ENCODE data around the gene TRAK2.
"Not testable (repeated sequence)": the region's sequence is repeated elsewhere in the genome, so short reads cannot be mapped to it uniquely, and the experiment has no call there.

The TRAK2 gene

DNA sequence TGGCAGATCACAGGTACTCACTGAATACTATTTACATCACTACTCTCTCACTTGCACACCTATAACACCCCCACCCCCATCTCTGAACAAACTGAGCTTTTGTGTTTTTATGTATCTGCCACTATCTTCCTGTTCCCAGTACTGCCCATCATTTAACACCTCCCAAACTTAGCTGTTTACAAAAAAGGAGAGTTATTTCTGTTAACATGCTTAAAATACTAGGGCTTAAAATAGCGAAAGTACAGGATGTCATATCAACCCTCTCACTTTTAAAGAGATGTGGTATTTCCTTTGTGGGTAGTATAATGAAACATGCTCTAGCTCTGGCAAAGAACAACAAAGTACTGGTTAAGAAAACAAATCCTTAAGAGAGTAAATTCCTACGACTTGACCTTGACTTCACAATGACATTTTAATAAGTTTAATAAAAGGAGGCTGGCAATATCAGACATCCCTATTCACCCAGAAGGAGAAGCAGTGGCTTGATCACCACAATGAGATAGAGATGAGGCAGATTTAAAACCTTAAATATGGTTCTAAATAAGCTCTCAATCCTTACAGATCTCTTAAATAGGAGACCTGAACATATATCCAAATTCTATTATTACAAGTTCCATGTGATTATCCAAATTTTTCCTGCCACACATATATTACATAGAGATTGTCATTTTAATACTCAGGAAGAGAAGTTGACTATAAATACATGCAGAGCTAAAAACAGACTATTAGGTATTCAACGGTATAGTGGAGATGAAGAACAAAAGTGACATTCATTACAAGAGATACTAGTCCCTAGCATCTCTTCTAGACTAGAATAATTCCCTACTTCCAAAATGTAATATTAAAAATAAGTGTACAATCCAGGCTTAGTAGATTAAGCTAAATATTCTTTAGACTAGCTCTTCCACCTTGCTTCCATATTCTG lies 36.9 kb downstream of the TRAK2 start:
- peak; percentile 41 for DNase-seq

DNA sequence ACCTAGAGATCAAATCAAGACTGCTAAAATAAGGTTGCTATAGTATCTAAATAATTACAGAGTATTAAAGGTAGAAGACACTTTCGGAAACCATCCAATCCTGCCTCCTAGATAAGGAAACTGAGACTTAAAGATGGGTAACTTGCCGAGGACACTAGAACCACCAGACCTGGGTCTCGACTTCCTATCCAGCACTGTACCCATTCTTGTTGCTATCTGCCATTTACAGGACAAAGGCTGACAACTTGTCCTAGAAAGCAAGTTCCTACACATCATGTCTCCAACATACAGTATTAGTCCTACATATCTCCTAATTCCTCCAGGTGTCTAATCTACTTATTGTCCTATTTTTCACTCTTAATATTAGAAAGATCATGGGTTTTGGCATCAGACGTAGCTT lies 37.7 kb downstream of the TRAK2 start:
- no peak for DNase-seq

DNA sequence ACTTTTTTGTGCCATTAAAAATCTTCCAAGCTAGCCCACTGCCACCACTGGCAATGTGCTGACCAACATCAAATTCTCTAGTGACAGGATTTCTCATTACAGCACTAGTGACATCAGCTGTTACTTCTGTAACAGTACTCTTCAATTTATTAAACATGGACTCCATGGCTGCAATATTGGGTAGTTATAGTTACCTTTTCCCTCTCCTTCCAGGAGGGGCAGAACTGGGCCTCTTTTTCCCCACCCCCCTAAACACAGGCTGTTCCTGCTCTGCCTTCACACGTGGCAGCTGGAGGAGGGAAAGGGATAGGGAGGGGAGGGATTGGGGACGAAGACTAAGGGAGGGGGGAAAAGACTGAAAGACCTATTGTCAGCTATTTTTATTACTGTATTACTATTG lies 38.1 kb downstream of the TRAK2 start:
- no peak for DNase-seq

DNA sequence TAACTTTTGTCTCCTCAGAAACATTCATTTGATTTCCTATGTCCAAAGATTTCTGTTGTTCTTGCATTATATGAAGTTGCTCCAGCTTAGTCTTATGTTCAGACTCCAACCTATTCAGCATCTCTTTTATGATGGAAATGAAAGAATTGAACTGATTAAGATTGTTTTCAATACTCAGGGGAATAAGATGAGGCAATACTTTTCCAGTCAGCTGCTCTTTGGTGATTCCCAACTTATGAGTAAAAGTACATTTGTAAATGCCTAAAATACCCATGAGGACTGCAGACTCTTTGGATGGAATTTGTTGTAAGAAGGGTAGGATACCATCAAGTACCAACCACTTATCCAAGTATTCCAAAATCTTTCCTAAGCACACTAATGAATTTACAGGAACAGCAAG lies 39.8 kb downstream of the TRAK2 start:
- DNase-seq: no peak

DNA sequence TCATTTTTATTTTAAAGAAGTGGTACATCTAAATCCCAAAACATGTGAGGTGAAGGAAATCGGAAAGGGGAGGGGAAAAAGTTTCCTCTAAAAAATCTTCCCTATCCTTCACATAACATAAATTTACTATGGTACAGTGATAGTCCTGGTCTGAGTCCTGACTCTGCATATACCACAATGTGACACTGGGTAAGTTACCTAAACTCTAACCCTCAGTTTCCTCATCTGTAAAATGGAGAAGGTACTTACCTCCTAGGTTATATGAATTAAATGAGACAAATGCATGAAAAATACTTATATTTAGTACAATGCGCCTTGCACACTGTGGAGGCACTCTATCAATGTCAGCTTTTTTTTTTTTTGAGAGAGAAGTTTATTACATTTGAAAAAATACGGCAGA lies 42.3 kb downstream of the TRAK2 start:
- DNase-seq: no peak

DNA sequence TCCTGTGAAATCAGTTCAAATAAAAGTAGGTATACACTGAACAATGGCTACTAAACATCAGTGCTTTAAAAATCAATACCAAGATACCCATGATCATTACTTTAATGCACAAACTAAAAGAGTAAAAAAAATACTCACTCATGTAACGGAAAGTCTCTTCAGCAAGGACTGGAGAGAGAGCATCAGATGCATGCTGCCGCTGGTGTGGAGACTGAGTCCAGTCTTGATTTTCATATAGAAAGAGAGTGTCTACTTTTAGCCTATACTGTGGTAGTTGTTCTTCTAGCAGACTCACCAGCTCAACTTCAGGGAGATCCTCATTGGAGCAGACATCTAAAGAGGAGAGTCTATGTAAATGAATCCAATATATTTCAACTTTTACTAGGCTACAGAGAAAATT lies 44.0 kb downstream of the TRAK2 start:
- DNase-seq: no peak

DNA sequence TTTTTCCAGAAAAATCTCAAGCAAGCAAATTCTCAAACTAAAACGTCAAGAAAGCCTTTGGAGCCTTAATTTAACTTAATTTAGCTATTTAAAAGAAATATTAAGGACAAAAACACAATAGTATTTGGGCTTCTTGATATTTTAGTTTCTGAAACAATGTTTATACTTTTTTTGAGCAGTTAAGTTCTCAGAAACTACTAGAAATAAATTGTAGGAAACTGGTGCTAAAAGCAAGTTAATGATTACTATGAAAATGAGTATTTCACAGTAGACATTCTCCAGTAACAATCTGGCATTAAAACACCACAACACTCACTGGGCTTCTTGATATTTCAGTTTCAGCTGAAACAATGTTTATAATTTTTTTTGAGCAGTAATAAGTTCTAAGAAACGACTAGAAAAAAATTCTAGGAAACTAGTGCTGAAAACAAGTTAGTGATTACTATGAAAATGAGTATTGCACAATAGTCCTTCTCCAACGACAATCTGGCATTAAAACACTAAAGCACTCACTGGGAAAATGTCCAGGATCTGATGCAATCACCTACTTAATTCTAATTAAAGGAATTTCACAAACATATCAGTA lies 45.1 kb downstream of the TRAK2 start:
- no peak for DNase-seq

DNA sequence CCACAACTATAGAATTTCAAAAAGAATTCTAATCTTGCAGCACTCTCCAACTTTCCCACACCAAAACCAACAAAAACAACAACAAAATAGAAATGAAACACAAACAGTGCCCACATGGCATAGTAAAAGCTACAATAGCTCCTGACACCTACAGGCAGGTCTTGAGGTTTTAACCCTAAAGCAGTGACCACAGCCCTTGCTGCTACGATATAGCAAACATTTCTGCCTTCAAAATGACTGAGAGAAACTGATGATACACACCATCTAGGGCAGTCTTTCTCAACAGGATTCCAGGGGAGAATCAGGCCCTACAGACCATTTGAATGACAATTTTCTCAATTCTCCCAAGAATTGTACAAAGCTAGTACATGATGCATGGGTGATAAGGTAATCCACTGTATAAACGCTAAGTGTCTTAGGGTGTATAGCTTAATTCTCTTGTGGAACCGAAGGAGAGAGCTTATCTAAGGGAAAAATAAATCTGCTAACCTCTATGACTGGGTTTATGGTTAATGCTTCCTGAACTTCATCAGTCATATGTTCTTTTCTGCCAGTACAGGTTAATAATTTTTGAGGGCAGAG lies 46.5 kb downstream of the TRAK2 start:
- no peak for DNase-seq

DNA sequence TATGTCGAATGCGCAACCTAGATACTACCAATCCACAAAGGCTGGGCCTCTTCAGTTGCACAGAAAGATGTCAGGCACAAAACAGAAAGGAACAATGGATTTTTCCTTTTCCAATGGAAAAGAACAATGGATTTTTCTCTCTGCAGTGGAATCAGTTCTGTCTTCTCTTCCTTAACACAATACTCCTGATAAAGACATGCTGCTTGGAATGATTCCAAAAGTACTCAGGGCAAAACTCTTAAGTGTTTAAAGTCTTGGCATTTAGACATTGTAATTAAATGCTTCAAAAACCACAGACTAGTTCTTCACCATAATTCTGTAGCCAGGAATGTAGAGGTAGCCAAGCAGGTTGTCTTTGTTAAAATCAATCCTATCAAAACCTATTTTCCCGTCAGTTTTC lies 47.4 kb downstream of the TRAK2 start:
- DNase-seq: no peak

DNA sequence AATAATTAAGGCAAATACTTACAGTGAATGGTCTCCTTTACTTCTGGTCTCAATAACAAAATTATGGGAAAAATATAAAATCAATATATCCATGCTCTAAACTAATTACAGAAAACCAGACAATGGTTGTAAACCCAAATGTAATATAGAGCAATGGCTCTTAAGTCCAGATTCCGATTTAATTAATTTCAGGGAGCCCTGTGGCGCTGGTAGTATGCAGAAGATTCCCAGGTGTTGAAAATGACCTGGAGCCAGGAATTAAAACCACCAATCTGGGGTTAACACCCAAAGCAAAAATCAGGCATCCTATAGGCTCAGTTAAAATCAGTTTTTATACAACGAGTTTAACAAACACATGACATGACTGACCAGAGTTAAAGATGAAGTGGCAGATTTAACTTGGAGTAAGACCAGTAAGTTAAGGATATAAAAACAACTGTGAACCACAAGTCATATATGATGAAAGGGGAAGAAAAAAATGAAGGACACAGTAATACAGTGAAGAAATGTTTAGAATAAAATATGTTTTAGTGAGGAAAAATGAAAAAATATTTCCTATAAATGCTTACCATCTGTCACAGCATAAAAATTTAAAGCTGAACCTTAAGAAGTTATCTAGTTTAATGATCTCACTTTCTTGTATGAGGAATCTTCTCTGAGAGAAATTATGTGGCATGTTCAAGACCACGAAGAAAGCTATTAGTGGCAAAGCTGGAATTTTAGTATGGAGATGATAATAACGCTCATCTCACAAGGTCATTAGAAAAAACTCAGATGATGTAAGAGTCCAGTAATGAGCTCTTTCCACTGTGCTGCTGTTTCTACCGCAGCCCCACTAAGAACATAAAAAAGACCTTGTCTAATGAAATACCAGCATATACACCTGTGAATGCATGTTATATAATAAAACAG lies 48.4 kb downstream of the TRAK2 start:
- no peak for DNase-seq

DNA sequence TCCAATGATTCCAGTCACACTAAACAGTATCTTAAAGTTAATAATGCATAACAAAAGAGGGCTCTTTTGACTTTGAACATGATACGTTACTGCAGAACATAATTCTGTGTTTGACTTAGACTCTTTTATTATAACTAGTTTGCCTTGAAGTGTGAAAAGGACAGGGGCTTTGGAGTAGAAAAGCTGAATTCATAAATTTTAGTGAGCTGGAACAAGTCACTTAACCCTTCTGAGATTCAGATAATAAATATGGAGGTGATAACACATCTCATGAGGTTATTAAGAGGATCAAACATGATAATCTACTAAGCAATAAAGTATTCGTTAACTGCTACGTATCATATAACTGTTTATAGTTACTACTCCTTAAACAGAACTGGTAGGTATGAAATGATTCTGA lies 49.4 kb downstream of the TRAK2 start:
- no peak for DNase-seq

DNA sequence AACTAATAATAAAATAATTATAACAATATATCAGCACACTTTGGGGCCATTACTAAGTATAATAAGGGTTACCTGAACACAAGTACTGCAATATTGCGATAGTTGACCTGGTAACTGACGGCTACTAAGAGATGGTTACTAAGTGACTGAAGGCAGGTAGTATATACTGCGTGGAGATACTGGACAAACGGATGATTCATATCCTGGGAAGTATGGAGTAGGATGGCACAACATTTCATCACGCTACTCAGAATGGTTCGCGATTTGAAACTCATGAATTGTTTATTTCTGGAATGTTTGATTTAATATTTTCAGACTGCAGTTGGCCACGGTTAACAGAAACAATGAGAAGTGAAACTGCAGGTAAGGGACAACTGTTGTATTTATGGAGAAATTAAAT lies 54.7 kb downstream of the TRAK2 start:
- DNase-seq: no peak

DNA sequence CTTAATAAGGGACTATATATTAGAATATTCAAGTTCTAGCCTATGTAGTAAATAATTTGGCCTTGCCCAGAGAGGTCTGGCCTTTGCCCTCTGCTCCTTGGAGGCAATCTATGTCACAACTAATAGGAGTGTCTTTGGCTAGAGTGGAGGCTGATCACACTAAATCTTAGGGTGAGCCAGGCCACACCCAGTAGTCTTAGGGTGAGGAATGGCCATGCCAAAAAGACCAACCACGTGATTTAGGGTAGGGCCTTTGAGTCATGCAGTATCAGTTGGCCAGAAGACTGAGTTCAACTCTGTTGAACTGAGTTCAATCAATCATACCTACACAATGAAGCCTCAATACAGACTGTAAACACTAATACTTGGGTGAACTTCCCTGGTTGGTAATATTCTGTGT lies 68.1 kb downstream of the TRAK2 start:
- DNase-seq: no peak

DNA sequence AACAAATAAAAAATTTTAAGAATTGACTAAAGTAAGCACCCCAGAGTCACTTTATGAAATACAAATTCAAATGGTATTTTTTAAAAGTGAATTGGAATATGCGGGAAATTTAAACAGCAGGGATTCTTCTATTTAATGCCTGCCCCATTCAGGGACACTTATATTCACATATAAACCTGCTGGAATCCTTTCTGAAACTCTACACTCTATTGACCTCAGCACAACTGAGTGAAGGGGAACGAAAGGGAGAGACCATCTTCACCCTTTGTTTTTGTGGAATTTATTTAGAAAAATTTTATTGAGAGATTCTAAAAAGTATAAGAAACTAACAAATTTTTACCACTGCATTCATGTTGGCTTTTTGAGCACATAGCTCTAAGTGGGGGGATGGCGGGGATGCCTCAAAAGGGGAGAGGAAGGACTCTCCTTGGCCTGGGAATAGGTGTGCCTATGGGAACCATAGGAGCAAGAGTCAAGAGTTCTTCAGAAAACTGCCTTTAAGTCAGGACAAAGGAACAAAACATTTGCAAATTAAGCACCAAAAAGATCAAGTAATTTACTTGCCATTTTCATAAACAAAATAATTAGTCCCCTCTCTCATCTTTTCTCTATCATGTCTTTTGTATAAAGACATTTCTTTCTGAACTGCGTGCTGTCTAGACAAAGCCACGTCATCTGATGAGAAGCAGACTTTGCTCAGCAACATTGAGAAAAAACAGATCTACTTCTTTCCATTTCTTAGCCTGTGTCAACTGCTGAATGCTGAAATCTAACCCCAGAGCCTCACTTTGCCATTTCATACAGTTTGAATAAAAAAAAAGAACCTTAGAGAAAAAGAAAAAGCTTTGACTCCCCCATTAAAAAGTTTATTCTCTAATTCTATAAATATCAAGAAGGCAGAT lies 72.5 kb downstream of the TRAK2 start:
- no peak for DNase-seq

DNA sequence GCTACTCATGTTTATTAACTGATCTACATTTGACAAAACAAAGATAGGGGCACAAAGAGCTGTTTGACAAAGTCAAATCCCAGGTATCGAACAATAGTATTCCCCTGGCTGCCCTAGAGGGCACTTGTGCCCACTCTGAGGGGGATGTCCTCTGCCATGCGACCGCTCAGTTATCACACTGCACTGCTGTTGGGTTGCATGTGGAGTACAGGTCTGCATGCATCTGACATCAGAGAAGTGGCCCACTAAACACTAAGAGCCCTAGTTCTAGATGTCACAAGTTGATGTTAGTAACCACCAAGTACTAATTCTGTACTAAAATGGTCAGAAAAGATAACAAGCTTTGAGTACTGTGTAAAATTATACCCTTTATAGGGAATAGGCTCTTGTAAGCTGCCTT lies 74.0 kb downstream of the TRAK2 start:
- DNase-seq: no peak

DNA sequence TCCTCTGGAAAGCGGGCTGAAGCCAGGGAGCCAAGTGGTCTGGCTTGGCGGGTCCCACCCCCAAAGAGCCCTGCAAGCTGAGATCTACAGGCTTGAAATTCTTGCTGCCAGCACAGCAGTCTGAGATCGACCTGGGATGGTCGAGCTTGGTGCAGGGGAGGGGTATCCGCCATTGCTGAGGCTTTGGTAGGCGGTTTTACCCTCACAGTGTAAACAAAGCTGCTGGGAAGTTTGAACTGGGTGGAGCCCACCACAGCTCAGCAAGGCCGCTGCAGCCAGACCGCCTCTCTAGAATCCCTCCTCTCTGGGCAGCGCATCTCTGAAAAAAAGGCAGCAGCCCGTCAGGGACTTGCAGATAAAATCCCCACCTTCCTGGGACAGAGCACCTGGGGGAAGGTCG lies 81.5 kb downstream of the TRAK2 start:
- no peak for DNase-seq

DNA sequence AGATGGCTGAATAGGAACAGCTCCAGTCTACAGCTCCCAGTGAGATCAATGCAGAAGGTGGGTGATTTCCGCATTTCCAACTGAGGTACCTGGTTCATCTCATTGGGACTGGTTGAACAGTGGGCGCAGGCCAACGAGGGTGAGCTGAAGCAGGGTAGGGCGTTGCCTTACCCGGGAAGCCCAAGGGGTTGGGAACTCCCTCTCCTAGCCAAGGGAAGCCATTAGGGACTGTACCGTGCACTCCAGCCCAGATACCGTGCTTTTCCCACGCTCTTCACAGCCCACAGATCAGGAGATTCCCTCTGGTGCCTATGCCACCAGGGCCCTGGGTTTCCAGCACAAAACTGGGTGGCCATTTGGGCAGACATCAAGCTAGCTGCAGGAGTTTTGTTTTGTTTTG lies 81.9 kb downstream of the TRAK2 start:
- DNase-seq: not testable (repeated sequence)

DNA sequence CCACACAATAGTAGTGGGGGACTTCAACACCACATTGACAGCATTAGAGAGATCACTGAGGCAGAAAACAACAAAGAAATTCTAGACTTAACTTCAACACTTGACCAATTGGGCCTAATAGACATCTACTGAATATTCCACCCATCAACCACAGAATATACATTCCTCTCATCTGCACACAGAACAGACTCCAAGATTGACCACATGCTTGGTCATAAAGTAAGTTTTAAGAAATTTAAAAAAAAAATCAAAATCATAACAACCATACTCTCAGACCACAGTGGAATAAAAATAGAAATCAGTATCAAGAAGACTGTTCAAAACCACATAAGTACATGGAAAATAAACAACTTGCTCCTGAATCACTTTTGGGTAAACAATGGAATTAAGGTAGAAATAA lies 85.1 kb downstream of the TRAK2 start:
- DNase-seq: no peak

DNA sequence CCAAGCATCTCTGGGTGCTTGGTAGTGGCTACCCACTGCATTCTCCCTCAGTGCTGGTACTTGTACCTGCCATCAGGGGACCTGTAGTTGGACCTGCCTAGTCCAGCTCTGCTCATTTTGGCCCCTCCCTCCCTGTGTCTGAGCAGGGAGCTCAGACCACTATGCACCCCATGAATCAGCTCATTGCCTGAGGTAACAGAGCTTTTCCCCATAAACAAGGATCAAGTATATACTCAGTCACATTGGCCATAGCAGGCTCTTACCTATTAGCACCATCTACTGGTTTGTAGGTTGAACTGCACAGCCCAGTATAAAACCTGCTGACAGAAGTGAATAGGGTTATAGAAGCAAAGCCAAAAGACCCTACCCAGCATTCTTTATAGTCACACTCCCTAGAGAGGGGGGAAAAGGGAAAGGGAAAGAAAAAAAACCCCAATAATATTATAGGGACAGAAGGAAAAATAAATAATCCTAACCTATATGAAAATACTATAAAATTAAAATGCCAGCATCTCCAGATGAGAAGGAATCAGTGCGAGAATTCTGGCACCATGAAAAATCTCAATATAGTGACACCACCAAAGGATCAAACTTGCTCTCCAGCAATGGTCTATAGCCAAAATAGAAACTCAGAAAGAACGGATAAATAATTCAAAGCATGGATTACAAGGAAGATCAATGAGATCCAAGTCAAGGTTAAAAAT lies 87.2 kb downstream of the TRAK2 start:
- DNase-seq: peak; percentile 72

DNA sequence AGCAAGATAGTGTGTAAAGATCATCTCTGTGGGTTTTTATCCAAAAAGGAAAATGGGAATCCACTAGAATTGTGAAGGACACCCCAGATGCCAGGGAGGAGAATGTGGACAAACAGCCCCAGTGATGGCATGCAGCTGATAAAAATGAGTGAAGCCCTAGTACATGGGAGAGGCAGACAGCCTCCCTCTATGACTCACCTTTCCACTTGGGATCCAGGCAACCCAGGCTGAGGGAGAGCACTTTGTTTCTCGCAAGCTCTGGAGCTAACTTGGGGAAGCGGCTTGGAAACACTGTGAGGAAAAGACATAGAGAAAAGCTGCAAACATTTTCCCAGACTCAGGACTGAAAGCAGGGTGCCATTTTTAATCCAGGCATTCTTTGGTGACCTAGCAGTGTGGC lies 88.9 kb downstream of the TRAK2 start:
- DNase-seq: no peak

DNA sequence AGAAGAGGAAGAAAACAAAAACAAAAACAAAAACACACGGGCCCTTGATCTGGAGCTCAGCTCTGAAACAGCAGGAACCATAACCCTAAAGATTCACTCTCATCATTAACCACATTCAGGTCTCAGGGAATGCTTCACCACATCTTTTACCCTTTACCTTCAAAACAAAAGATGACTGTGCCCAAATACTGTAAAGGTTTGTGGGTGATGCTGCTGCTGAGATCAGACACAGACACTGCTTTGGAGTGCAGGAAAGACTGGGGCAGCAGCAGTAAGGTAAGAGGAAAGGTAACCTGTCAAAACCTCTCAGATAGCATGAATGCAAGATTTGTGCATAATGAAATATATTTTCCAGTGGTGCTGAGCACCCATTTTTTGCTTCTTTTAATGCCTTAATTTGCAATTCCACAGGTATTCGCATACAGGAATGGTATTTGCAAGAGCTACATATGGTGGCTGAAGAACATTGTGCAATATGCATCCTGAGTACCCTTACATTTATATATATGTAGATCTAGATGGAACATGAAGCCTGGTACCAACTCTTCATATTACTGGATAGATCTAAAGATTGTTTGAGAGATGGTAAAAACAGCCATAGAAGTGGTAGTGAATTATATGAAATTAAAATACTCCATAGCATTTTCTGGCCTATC lies 90.1 kb downstream of the TRAK2 start:
- DNase-seq: no peak

All from CD4-positive, alpha-beta T cell treated with Interleukin-12 subunit alpha and Interleukin-12 subunit beta, for 1 hour (primary cell).